Transverse colon (tissue), 4 donors: ENCODE measurements around the gene OLIG1. TPM values are rescaled to one million over a fixed set of nuclear protein-coding genes. Genes with fewer than 3 reads are reported as not detected.

Source experiments
- DNase-seq: peaks from one replicate; pipeline ENCODE4 v3.0.0-alpha.2; 2019
- H3K27ac ChIP-seq, 4 donors: fragments of 200-600 bp; sonication (generic); 2 replicates each; pipeline ENCODE4 v1.5.1; 2016 to 2018; ENCODE audit warnings: inconsistent platforms in 4 of 4
- H3K27me3 ChIP-seq: fragments of 200-600 bp; sonication (generic); 2 replicates; pipeline ENCODE4 v1.5.1; 2017; ENCODE audit warnings: inconsistent platforms
- H3K36me3 ChIP-seq, 4 donors: fragments of 200-600 bp; sonication (generic); 2 replicates each; pipeline ENCODE4 v1.5.1; 2017 to 2019; ENCODE audit warnings: inconsistent platforms in 4 of 4
- H3K4me1 ChIP-seq, 4 donors: fragments of 200-600 bp; sonication (generic); 2 replicates each; pipeline ENCODE4 v1.5.1; 2017 to 2020; ENCODE audit warnings: inconsistent platforms in 4 of 4
- H3K4me3 ChIP-seq, 4 donors: fragments of 200-600 bp; sonication (generic); 1 replicate in 1 of 4; 2 replicates in 3 of 4; pipeline versions ENCODE4 v1.5.1 to v1.6.1; 2017 to 2019; ENCODE audit warnings: inconsistent platforms in 4 of 4
- H3K9me3 ChIP-seq, 2 donors: fragments of 200-600 bp; sonication (generic); 2 replicates each; pipeline ENCODE4 v1.5.1; 2017 to 2019; ENCODE audit warnings: inconsistent platforms in 2 of 2
- CTCF ChIP-seq, 5 experiments: fragments of 200-600 bp in 3 of 5; fragments of 450-650 bp in 2 of 5; sonication (generic) in 3 of 5; IDR thresholded peaks; 1 replicate in 2 of 5; 2 replicates in 3 of 5; pipeline ENCODE4 v1.5.1; 2016 to 2017; ENCODE audit warnings: antibody characterized with exemption in 5 of 5, inconsistent platforms in 3 of 5, mild to moderate bottlenecking in 2 of 5, moderate library complexity in 1 of 5
- EP300 ChIP-seq: sonication (generic); formaldehyde crosslinking; IDR thresholded peaks from one replicate; pipeline ENCODE4 v1.6.1; 2017; ENCODE audit warnings: antibody characterized with exemption, low read depth
- POLR2A ChIP-seq: fragments of 450-650 bp; IDR thresholded peaks from one replicate; pipeline ENCODE4 v1.6.1; 2016; ENCODE audit warnings: antibody characterized with exemption, mild to moderate bottlenecking, moderate library complexity
- POLR2AphosphoS5 ChIP-seq, 3 donors: sonication (generic); formaldehyde crosslinking; IDR thresholded peaks; one replicate each; pipeline ENCODE4 v1.6.1; 2016; ENCODE audit warnings: antibody characterized with exemption in 3 of 3
- WGBS, 2 donors: methylation state at CpG; one replicate each; pipeline ENCODE4 v1.1.5; 2018; ENCODE audit warnings: low coverage in 1 of 2; 5-methylcytosine and 5-hydroxymethylcytosine counted together
- in situ Hi-C, 4 donors: fragments of 200-750 bp; cut with MboI; loops; one replicate each; pipeline versions ENCODE4 v1.15.0 to v1.15.1; 2017; ENCODE audit warnings: low sequenced_read_pairs in 3 of 4, low pct_ligation_motif_present in 1 of 4, low pct_unique_long_range_greater_than_20kb in 1 of 4
- intact Hi-C: fragments of 100-400 bp; cut with DNase I; formaldehyde crosslinking; loops from one replicate; pipeline ENCODE4 v1.15.1; 2023; ENCODE audit warnings: low total_unique reads
- total RNA-seq, 4 donors: library from RNA; depleted of rRNA; stranded (reverse); fragments of >200 nt; gene quantifications; one replicate each; pipeline ENCODE4 v1.1.0, GENCODE V29; 2016

OLIG1 gene
- total RNA-seq, 4 donors from 2014 or later: not detected

GRCh38 chr21:33075128-33075527 lies 5.2 kb downstream of the OLIG1 start:
- DNase-seq: no peak
- 40 to 54% methylated on average over 2 to 9 of the region's 9 CpGs for WGBS, 2 donors
- no peaks in the 10 kb centered on the region for H3K9me3 ChIP-seq
- no peaks in the 10 kb centered on the region for H3K36me3 ChIP-seq
- H3K4me1 ChIP-seq: peaks cover 7 to 20% (median 19%) of the 10 kb centered on the region in 4 donors
- intact Hi-C loops: no loop called here
- in situ Hi-C loops: no loop called here
- H3K27ac ChIP-seq: no peak overlapping the region
- TF ChIP-seq POLR2AphosphoS5 (IDR thresholded peaks at IDR 0.05): no peak
- no peak for TF ChIP-seq POLR2A
- no peak for TF ChIP-seq EP300
- TF ChIP-seq CTCF (IDR thresholded peaks at IDR 0.05): no peak
- peaks cover 75% of the 10 kb centered on the region for H3K27me3 ChIP-seq
- no peak overlapping the region for H3K4me3 ChIP-seq

- Histone ChIP-seq H3K9me3 (no peaks in the 10 kb centered on the region), H3K27ac (no peak overlapping the region), H3K4me1 (peaks cover 7 to 17% (median 16%) of the 10 kb centered on the region in 4 donors), H3K4me3 (no peak overlapping the region), H3K36me3 (no peaks in the 10 kb centered on the region), H3K27me3 (peaks cover 69% of the 10 kb centered on the region)
- intact Hi-C loops: no loop called here
- WGBS, 2 donors: 70% methylated on average over 11 of the region's 11 CpGs; no CpG with 5 or more reads in 1 of the 2 donors
- in situ Hi-C loops: no loop called here
- no peak for DNase-seq
- TF ChIP-seq EP300 (no peak), POLR2AphosphoS5 (IDR thresholded peaks at IDR 0.05) (no peak)
Observed at GRCh38 chr21:33075596-33076195, 5.8 kb downstream of the OLIG1 start.

GRCh38 chr21:33076600-33077329 lies 6.8 kb downstream of the OLIG1 start:
- H3K27ac ChIP-seq: no peak overlapping the region
- TF ChIP-seq POLR2A (no peak), CTCF (IDR thresholded peaks at IDR 0.05) (no peak), POLR2AphosphoS5 (IDR thresholded peaks at IDR 0.05) (no peak), EP300 (no peak)
- H3K27me3 ChIP-seq: peaks cover 58% of the 10 kb centered on the region
- H3K36me3 ChIP-seq: no peaks in the 10 kb centered on the region
- in situ Hi-C loops (no loop called here), intact Hi-C loops (no loop called here)
- H3K4me1 ChIP-seq: peaks cover 0 to 6% (median 5%) of the 10 kb centered on the region in 4 donors
- H3K4me3 ChIP-seq: no peak overlapping the region
- no peak for DNase-seq
- WGBS, 2 donors: 65 to 78% methylated on average over 5 to 11 of the region's 11 CpGs
- no peaks in the 10 kb centered on the region for H3K9me3 ChIP-seq

GRCh38 chr21:33078907-33079582 lies 9.1 kb downstream of the OLIG1 start:
- TF ChIP-seq CTCF (IDR thresholded peaks at IDR 0.05) (no peak), POLR2A (no peak), EP300 (no peak), POLR2AphosphoS5 (IDR thresholded peaks at IDR 0.05) (no peak)
- Histone ChIP-seq H3K4me1 (no peaks in the 10 kb centered on the region), H3K36me3 (no peaks in the 10 kb centered on the region), H3K4me3 (no peak overlapping the region), H3K27me3 (peaks cover 35% of the 10 kb centered on the region), H3K9me3 (no peaks in the 10 kb centered on the region), H3K27ac (no peak overlapping the region)
- in situ Hi-C loops: no loop called here
- intact Hi-C loops: no loop called here
- no peak for DNase-seq
- 40 to 61% methylated on average over 1 to 9 of the region's 10 CpGs for WGBS, 2 donors
